Measurements from ENCODE around the gene INPP5A. TPM values are rescaled to one million over a fixed set of nuclear protein-coding genes. Genes with fewer than 3 reads are reported as not detected.
"Not testable (repeated sequence)": the region's sequence is repeated elsewhere in the genome, so short reads cannot be mapped to it uniquely, and the experiment has no call there.

Gene INPP5A
- polyA plus RNA-seq, 3 donors = 31.5 to 35.4 (median 33.1) TPM

- DNase-seq = no peak
Observed at GRCh38 chr10:132545659-132546367, 8.2 kb downstream of the INPP5A start.

- peak; percentile 80 for DNase-seq
Observed at GRCh38 chr10:132546567-132547420, 9.2 kb downstream of the INPP5A start.

GRCh38 chr10:132547421-132547861 lies 9.9 kb downstream of the INPP5A start:
- no peak for DNase-seq

- no peak for DNase-seq
Observed at GRCh38 chr10:132548106-132548823, 10.7 kb downstream of the INPP5A start.

GRCh38 chr10:132548869-132549268 lies 11.3 kb downstream of the INPP5A start:
- no peak for DNase-seq

GRCh38 chr10:132549371-132549770 lies 11.8 kb downstream of the INPP5A start:
- DNase-seq = no peak

GRCh38 chr10:132550366-132551092 lies 12.9 kb downstream of the INPP5A start:
- no peak for DNase-seq

- no peak for DNase-seq
Observed at GRCh38 chr10:132551093-132551807, 13.7 kb downstream of the INPP5A start.

- DNase-seq = no peak
Observed at GRCh38 chr10:132551808-132552130, 14.2 kb downstream of the INPP5A start.

GRCh38 chr10:132552635-132553034 lies 15.0 kb downstream of the INPP5A start:
- DNase-seq = not testable (repeated sequence)

- DNase-seq = not testable (repeated sequence)
Observed at GRCh38 chr10:132553568-132553967, 16.0 kb downstream of the INPP5A start.

- DNase-seq = no peak
Observed at GRCh38 chr10:132554053-132554990, 16.7 kb downstream of the INPP5A start.

GRCh38 chr10:132554991-132555647 lies 17.5 kb downstream of the INPP5A start:
- DNase-seq = no peak

GRCh38 chr10:132555648-132556575 lies 18.3 kb downstream of the INPP5A start:
- DNase-seq = no peak

GRCh38 chr10:132556994-132557441 lies 19.4 kb downstream of the INPP5A start:
- no peak for DNase-seq

GRCh38 chr10:132557696-132558515 lies 20.3 kb downstream of the INPP5A start:
- no peak for DNase-seq
